GM21390 (cell line): Measurements from ENCODE around the gene OSER1.
"Not testable (repeated sequence)": the region's sequence is repeated elsewhere in the genome, so short reads cannot be mapped to it uniquely, and the experiment has no call there.

ENCODE experiments used
- ATAC-seq: cut with Tn5 transposase; IDR thresholded peaks from one replicate; pipeline ENCODE4 v1.9.1; 2021; ENCODE audit not compliant: unreplicated experiment

Gene OSER1

DNA sequence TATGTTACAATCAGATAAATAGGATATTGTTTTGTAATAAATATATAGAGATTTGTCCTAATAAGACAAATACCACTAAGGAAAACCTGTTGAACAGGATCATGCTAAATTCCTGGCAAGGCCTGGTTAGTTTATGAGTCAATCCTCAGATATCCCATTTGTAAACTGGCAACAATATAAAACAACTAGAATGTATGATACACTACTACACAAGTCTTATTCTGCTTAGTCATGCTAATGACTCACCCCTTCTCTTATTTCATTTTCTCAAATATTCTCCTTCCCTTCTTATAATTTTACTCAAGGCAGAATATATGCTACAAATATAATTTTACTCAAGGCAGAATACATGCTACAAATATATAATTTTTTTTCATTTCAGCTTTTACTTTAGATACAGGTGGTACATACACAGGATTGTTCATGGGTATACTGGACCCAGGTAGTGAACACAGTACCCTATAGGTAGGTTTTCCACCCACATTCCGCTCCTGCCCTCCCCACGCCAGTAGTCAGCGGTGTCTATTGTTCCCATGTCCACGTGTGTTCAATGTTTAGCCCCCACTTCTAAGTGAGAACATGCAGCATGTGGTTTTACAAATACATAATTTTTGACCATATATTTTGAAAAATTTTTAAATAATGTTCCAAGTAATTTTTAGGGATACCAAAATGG lies 6.3 kb downstream of the OSER1 start:
- ATAC-seq = no peak

DNA sequence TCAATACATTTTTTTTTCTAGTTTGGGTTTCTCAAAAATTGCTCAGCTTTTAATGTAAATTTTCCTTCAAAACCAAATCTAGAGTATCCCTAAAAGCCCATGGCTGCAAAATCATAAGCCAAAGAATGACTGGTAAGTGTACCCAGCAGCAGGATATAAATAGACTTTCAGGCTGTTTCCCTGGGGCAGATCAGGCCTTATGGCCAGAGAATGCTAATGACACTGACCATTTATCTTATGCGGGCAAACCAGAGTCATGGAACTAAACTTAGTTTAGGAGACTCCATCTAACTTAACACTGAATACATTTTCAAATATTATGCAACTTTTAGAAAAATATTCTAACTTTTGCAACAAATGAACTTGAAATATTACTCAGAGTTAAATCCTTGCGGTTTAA lies 7.4 kb downstream of the OSER1 start:
- ATAC-seq = no peak

DNA sequence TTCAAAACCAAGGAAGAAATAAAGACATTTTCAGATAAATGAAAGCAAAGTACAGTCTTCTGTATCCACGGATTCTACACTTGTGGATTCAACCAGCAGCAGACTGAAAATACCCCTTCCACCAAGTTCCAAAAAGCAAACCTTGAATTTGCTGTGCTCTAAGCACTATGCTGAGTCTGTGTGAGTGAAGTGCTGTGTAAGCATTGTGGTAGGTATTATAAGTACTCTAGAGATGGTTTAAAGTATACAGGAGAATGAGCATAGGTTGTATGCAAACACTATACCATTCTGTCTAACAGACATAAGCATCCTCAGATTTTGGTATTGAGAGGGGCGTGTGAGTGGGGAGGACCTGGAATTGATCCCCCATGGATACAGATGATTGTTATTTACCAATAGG lies 9.6 kb downstream of the OSER1 start:
- ATAC-seq = no peak

DNA sequence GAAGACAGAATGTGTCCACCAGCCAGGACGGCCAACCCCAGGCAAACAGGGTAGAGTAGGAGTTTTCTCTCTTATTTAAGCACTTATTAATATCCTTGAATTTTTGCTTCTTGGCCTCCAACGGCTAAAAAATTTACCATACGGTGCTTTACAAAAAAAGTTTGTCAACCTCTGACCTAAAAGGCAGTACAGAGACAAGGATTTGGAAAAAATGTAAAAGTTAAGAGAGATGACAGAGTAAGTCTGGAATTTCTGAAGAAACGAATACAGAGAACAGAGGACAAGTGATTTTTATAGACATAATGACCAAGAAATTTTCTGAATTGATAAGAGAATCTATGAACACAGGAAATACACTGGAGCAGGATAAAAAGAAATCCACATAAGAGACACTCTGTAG lies 10.2 kb downstream of the OSER1 start:
- ATAC-seq = no peak

DNA sequence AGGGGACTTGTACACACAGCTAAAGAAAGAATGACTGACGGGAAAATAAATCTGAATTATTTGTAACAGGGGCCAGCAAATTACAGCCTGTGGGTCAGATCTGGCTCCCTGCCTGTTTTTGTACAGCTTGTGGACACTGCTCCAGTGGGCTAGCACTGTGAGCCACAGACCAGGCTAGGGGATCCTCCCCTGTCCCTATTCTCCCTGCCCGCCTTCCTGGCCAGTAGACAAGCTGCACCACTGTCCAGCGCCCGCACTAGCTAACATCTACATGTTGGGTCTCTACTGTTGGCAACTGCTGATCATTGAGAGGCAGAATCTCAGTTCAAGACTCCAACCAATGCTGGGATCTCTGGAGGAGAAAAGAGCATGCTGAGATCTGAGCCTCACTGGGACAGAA lies 10.7 kb downstream of the OSER1 start:
- ATAC-seq = no peak

DNA sequence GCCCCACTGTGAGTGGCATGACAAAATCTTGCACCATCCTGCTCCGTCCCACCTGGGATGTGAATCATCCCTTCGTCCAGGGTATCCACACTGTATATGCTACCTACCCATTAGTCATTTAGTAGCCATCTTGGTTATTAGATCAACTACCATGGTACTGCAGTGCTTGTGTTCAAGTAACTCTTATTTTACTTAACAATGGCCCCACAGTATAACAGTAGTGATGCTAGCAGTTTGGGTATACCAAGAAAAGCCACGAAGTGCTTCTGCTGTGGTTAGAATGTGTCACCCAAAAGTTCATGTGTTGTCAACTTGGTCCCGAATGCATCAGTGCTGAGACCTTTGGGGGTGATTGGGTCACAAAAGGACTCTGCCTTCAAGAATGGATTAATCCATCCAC lies 11.7 kb downstream of the OSER1 start:
- ATAC-seq = no peak

DNA sequence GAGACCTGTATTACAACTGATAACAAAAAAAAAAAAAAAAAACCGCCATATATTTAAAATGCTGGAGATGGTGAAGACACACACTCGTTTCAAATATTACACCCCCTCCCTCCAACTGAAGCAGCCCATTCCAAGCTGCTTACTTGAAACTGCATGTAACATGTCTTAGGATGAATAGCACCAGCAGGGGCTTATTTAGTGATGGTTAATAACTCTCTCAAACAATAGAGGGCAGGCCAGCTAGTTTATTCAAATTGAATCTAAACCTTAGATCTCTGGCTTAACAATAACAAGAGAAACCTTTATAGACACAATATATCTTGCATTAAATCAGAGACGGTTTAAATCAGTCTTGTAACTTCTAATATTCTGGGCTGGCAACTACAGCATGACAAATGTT lies 14.3 kb downstream of the OSER1 start:
- ATAC-seq = no peak

DNA sequence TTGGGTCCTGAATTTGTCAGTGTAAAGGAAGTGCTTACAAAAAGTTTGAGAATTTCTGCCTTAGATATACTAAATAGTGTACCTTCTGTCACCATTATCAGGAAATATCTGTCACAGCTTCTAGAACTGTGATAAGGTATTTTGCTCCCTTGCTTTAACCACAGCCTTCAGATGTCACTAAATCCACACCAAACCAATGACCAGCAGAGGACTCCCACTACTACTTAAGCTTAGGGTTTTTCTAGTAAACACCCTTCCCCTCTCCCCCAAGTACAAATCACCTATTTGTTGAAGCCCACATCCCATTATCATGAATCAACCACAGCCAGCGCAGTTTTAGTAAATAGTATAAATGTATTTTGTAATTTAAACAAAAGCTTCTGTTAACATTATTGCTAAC lies 15.0 kb downstream of the OSER1 start:
- no peak for ATAC-seq

DNA sequence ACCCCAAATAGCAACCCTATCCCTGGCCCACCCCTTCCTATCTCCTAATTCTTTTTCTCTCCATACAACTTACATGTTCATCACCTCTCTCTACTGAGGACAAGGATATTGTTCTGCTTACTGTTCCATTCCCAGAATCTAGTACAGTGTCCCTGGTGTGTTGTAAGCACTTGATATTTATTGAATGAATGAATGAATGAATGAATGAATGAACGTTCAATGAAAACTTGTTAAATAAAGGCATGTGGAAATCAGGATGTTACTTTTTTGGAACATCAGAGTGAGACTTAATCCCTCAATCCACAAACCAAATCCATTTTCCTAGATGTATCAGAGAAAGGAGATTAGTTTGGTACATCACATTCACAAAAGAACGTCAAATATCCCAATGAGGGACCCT lies 16.8 kb downstream of the OSER1 start:
- no peak for ATAC-seq

DNA sequence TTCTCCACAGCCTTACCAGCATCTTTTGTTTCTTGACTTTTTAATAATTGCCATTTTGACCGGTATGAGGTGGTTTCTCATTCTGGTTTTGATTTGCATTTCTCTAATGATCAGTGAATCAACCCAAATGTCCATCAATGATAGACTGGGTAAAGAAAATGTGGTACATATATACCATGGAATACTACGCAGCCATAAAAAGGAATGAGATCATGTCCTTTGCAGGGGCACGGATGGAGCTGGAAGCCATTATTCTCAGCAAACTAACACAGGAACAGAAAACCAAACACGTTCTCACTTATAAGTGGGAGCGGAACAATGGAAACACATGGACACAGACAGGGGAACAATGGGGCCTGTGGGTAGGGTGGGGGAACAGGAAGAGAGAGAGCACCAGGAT lies 18.9 kb downstream of the OSER1 start:
- ATAC-seq = not testable (repeated sequence)

DNA sequence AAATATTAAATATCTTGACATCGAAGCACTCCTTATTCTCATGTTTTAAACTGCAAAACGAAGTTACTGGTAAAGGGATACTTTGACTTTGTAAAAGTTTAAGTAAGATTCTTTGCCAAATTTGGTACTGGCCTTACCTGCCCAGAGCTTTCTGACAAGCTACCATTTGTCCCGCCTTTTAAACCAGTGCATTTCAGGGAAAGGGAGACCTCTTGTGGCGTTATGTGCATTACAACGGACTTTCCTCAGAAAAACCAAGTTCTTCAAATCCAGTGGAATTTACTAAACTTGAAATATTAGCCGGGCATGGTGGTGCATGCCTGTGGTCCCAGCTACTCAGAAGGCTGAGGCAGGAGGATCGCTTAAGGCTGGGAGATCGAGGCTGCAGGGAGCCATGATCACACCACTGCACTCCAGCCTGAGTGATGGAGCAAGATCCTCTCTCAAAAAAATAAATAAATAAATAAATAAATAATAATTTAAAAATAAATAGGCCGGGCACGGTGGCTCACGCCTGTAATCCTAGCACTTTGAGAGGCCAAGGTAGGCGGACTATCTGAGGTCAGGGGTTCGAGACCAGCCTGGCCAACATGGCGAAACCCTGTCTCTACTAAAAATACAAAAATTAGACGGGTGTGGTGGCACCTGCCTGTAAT lies 20.2 kb downstream of the OSER1 start:
- ATAC-seq = not testable (repeated sequence)

DNA sequence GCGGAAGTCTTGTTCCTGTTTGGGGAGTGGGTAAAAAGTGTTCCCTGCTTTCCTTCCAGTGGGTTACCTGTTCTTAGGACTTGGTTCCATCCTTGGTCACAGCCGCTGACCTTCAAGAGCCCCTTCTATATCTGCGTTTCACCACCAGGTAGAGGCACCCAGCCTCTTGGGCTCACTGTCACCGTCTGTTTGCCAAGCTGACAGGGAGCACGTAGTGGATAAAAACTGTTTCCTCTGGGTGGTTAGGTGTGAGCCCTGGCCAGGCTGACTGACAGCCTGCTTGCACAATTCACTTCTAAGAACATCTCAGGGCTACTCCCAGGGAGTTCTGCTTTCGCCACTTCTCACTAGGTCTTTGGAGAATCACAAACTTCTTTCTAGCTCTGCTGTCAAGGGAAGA lies 21.8 kb downstream of the OSER1 start:
- no peak for ATAC-seq

DNA sequence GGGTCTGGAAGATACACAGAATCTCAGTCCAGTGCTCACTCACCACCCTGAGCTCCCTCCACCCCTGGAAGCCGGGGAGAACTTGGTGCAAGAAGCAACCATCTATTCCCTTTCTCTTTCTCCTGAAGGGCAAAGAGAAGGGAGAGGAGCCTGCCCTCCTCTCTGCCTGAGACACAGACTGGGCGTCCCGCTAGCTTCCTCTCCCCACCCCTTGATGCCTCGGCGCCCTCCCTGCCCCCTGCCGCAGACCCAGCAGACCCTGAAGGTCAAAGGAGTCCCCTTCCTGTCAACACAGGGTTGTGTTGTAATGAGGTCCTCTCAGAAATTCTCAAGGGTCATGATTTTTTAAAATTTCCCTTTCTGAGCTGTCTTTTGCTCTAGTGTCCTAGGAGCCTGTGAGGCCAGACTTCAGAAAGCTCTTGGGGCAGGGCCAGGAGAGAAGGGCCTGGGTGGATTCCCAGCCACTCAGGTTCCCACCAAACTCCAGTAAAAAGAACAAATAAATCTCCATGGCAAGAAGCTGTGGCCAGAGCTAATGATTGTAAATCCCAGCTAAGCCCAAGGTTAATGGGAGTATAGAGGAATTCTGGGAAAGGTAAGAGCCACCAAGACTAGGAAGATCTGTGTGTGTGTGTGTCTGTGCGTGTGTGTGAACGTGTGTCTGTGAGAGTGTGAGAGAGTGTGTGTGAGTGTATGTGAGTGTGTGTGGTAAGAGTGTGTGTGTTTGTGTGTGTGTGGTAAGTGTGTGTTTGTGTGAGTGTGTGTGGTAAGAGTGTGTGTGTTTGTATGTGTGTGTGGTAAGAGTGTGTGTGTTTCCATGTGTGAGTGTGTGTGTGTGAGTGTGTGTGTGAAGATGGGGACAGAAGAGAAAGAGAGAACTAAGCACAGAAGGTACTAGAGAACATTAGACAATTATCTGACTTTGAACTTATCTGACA lies 22.5 kb downstream of the OSER1 start:
- no peak for ATAC-seq

DNA sequence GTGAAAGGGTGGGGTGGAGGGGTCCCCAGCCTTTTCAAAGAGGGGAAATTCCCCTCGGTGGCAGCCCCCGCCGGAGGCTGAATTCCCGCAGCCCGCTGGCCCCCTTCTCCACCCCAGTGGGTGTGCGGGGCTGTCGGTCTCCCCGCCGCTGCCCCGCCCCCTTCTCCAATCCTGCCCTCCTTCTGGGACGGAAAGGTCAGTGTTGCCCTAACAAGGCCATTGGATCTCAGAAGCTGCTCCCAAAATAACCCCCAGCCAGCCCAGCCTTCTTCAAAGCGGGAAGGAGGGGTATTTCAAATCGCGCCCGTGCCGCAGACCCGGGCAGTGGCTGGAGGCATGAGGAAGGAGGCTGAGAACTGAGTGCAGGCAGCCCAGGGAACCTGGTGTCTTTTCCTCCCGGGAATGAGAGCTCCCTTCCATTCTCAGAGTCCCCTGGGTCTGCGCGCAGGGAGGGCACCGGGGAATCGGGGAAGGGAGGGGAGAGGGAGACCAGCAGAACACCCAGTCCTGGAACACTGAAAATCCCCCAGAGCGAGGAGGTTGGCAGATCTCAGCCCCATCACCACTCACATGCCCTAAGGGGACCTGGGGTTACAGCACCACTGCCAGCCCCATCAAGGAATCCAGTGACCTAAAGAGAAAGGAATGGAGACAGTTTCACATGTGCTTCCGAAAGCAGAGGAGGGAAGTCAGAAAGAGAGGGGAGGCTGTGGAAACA lies 23.4 kb downstream of the OSER1 start, which contains the start of gene JPH2:
Gene JPH2 (minus strand): TSS at position 135 of the 718 bp plus-strand sequence. CDS start 483 bp downstream, outside the sequence.
- no peak for ATAC-seq

DNA sequence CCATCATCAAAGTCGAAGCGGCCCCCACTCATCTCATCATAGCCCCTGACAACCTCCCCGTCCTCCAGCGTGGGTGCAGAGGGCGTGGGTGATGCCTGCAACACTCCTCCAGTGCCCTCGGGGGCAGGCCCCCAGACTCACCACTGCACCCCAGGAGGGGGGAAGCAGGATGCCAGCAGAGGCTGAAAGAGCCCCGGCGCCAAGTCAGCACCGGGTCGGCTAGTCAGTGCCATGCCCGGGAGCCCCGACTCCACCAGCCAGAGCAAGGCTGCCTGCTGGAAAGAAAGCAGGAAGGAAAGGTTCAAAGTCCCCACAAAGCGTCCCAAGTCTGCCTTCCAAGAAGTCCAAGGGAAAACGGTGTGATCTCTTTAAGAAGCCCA lies 23.9 kb downstream of the OSER1 start:
- no peak for ATAC-seq

DNA sequence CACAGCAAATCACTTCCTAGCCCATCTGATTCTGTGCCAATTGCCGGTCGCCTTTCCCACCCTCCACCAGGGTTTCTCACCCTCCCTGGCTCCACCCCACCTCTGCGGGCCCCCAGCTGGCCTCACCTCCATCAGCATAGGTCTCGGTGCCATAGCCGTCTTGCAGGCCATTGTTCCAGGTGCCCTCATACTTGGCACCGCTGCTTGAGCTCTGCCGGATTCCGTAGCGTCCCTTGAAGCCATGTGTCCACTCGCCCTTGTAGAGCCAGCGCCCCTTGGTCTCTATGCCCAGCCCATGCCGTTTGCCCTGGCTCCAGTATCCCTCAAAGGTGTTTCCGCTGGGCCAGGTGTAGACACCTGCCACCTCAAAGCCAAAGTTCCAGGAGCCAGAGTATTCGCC lies 24.4 kb downstream of the OSER1 start:
- no peak for ATAC-seq

DNA sequence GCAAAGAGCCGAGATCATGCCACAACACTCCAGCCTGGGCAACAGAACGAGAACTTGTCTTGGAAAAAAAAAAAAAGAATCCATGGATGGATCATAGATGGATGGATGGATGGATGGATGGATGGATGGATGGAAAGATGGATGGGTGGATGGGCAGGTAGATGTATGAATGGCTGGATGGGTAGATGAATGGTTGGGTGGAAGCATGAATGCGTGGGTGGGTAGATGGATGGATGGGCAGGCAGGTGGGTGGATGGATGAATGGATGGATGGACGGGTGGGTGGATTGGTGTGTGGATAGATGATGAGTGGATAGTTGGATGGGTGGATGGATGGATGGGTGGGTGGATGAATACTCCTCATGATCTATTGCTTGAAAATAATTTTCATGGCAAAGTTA lies 25.0 kb downstream of the OSER1 start:
- no peak for ATAC-seq

DNA sequence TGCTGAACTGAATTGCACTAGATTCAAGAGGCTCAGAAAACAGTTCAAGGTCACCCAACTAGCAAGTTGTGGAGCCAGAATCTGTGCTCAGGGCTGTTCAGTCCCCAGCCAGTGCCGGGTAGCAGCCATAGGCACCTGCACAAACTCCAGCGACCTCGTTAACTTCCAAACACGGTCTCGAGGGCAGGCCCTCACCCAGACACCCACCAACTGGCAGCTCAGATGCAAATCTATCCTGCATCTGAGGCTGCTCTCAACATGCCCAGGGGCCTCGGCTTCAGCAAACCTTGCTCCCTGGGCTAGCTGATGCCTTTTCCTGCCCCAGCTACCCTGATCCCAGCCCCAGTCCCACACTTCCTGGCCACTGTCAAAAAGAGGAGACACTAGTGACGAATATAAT lies 27.3 kb downstream of the OSER1 start:
- no peak for ATAC-seq

DNA sequence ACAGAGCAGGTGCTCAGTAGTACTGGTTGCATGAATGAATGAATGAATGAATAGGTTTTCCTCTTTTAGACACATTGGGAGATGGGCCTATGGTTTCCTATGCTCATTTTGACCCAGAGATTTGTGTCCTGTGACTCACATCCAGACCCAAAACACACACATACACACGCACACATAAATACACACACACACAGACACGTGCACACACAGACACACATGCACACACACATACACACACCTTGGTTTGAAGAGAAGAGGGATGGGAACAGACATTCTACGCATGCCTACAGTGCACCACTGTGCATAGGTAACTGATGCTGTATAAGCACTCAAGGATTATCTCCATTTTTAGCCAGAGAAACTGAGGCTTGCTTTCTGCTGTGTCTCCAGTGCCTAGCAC lies 27.7 kb downstream of the OSER1 start:
- no peak for ATAC-seq

DNA sequence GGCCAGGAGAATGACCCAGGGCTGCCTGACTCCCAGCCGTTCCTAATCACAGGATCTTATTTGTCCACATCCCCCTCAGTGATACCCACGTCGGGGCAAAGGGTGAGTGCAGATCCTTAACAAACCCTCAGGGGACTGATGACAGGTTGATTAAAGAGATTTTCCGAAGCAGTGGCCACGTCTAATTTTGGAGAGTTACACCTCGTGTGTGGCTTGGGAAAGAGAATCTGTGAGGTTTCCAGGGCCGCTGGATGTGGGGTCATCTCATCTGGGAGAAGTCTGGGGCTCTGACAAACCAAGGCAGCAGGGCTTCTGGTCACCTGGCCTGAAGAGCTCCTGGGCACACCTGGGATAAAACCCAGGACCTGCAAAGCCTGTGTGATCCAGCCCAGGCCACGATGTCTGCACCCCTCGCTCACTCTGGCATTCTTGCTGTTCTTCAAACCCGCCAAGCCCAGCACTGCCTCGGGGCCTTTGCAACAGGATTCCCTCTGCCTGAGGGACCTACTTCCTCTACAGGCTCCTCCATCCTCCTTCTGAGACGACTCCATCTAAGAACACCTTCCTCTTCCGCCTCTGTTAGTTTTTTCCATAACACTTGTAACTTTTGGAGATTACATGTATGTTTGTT lies 28.3 kb downstream of the OSER1 start:
- ATAC-seq = no peak

DNA sequence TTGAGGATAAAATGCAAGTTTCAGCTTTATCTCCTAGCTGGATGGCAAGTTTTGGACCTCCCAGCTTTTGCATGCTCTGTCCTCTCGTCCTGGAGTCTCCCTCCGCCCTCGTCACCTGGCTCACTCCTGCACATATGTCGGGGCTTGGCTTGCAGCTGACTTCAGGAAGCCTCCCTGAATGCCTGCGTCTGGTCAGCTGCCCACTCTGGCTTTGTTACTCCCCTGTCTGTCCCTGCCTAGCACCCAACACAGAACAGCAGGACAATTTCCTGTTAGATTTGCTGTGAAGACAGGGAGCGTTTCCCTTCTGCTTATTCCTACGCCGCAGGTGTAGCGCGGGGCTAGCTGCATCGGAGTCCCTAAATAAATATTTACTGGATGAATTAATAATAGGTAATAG lies 29.0 kb downstream of the OSER1 start:
- ATAC-seq = no peak
